Duodenal mucosa (tissue), 2 donors: ENCODE data around the gene ITPR2.

Experiments
- H3K27ac ChIP-seq: one replicate; pipeline ENCODE4 v1.7.0; 2013; ENCODE audit warnings: low read depth, low read length
- H3K27me3 ChIP-seq, 2 donors: one replicate each; pipeline ENCODE4 v1.7.0; 2013; ENCODE audit warnings: low read length in 2 of 2, control low read depth in 1 of 2; ENCODE audit not compliant: insufficient read depth in 2 of 2, control insufficient read depth in 1 of 2
- H3K36me3 ChIP-seq, 2 donors: one replicate each; pipeline ENCODE4 v1.7.0; 2013; ENCODE audit warnings: low read length in 2 of 2, control low read depth in 1 of 2; ENCODE audit not compliant: insufficient read depth in 2 of 2, control insufficient read depth in 1 of 2
- H3K4me1 ChIP-seq, 2 donors: one replicate each; pipeline ENCODE4 v1.7.0; 2013; ENCODE audit warnings: low read length in 2 of 2, control low read depth in 1 of 2; ENCODE audit not compliant: insufficient read depth in 2 of 2, control insufficient read depth in 1 of 2
- H3K4me3 ChIP-seq, 2 donors: one replicate each; pipeline ENCODE4 v1.7.0; 2013; ENCODE audit warnings: low read length in 2 of 2, low read depth in 1 of 2
- H3K9ac ChIP-seq, 2 donors: one replicate each; pipeline ENCODE4 v1.7.0; 2013; ENCODE audit warnings: low read length in 2 of 2, low read depth in 1 of 2
- H3K9me3 ChIP-seq, 2 donors: one replicate each; pipeline ENCODE4 v1.7.0; 2013; ENCODE audit warnings: low read length in 2 of 2, control low read depth in 1 of 2; ENCODE audit not compliant: control insufficient read depth in 1 of 2

ITPR2 gene

DNA sequence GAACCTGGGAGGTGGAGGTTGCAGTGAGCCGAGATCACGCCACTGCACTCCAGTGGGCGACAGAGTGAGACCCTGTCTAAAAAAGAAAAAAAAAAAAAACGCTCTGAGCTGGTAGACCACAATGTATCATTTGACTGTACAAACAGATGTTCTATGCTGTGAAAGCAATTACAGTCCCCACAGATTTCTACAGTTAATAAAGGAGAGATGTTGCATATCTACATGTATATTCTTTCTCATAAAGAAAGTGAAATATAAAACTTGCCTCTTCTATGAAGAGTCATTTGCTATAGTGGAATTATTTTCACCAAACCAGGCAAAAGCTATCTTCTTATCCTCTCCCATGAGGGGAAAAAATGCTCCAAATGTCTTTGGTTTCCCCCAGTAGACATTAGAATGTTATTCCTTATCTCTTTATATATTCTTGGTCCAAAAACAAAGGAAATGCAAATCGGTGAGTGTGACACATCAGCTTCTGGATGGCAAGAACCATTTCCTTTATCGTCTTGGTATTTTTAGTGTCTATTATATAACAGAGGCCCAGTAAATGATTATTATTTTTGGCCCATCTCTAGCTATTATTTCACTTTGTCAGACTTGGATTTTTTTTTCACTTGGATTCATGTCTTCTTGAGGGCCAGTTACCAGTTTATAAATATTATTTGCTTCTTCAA lies 407.3 kb downstream of the ITPR2 start:
- H3K9me3 ChIP-seq = no peaks in the 10 kb centered on the region
- H3K36me3 ChIP-seq = no peaks in the 10 kb centered on the region
- no peaks in the 10 kb centered on the region for H3K4me1 ChIP-seq
- H3K4me3 ChIP-seq = no peak overlapping the region
- H3K9ac ChIP-seq = no peak overlapping the region
- no peak overlapping the region for H3K27ac ChIP-seq
- no peaks in the 10 kb centered on the region for H3K27me3 ChIP-seq

DNA sequence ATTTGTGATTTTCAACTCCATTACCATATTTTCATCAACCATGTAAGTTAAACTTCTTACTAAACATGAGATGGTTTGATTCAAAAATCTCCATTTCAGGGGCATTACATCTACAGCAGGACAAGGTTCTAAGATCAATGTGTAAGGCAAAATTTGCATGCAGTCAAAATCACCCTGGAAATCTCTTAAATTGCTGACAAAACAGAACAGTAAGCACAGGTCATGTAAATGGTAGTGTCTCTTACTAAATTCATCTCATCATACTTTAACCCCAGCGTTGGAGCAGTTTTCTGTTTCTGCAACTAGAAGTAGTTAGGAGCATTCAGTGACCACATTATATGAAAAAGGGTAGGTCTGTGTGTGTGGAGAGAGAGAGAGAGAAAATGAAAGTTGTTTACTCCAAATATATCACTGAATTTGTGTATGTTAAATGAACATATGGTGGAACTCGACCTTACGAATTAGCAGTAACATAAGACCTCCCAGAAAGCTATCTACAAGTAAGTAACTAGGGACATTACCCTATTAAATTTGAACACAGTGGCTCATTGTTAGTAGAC lies 410.1 kb downstream of the ITPR2 start:
- Histone ChIP-seq H3K9me3 (no peaks in the 10 kb centered on the region), H3K4me1 (no peaks in the 10 kb centered on the region), H3K4me3 (no peak overlapping the region), H3K27ac (no peak overlapping the region), H3K36me3 (peaks cover 3 to 4% of the 10 kb centered on the region in 2 donors), H3K9ac (no peak overlapping the region), H3K27me3 (no peaks in the 10 kb centered on the region)

- H3K4me3 ChIP-seq = no peak overlapping the region
- no peaks in the 10 kb centered on the region for H3K9me3 ChIP-seq
- no peak overlapping the region for H3K27ac ChIP-seq
- H3K4me1 ChIP-seq = no peaks in the 10 kb centered on the region
- peaks cover 3 to 9% of the 10 kb centered on the region in 2 donors for H3K36me3 ChIP-seq
- no peak overlapping the region for H3K9ac ChIP-seq
- no peaks in the 10 kb centered on the region for H3K27me3 ChIP-seq
Measured at GRCh38 chr12:26416550-26416949, 416.4 kb downstream of the ITPR2 start.

GRCh38 chr12:26410689-26411088 lies 422.3 kb downstream of the ITPR2 start:
- Histone ChIP-seq H3K9ac (no peak overlapping the region), H3K4me1 (peaks cover 0 to 4% of the 10 kb centered on the region in 2 donors), H3K9me3 (no peaks in the 10 kb centered on the region), H3K36me3 (peaks cover 0 to 10% of the 10 kb centered on the region in 2 donors), H3K27ac (no peak overlapping the region), H3K4me3 (no peak overlapping the region), H3K27me3 (no peaks in the 10 kb centered on the region)

DNA sequence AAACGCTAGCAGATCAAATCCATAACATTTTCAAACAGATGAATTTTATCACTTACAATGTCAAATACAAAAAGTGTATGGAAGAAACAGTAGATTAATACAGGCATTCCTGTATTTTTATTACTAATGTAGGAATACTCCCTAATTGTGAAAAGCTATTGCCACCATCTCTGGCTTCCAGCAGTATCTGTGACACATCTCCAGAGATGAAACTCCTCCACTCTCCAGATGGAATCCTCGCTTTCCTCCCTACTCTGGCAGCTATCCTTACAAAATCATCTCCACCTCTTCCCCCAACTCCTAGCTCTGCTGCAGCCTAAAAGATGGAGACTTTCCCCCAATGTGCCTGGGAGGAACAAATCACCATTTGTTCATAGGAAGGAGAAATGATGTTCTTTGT lies 426.2 kb downstream of the ITPR2 start:
- Histone ChIP-seq H3K4me3 (no peak overlapping the region), H3K9me3 (no peaks in the 10 kb centered on the region), H3K27me3 (no peaks in the 10 kb centered on the region), H3K27ac (no peak overlapping the region), H3K36me3 (peaks cover 0 to 10% of the 10 kb centered on the region in 2 donors), H3K4me1 (peaks cover 0 to 4% of the 10 kb centered on the region in 2 donors), H3K9ac (no peak overlapping the region)

GRCh38 chr12:26406391-26406790 lies 426.6 kb downstream of the ITPR2 start:
- Histone ChIP-seq H3K36me3 (peaks cover 0 to 10% of the 10 kb centered on the region in 2 donors), H3K9me3 (no peaks in the 10 kb centered on the region), H3K4me1 (peaks cover 0 to 4% of the 10 kb centered on the region in 2 donors), H3K27ac (no peak overlapping the region), H3K27me3 (no peaks in the 10 kb centered on the region), H3K9ac (no peak overlapping the region), H3K4me3 (no peak overlapping the region)

DNA sequence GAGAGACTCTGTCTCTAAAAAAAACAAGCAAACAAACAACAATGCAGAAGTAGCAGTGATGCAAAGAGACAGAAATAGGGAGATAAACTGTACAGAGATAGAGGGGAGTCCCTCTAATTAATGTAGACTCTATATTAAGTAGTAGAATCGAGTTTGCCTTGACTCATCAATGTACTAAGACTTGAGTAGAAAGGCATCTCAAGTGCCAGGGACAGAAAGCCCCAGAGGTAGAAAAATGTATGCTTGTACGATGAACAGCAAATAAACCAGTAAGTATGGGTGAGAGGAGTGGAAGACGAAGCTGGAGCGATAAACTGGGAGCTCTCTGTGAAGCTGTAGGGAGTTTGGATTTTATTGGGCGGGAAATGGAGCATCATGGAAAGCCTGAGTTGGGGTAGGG lies 429.4 kb downstream of the ITPR2 start:
- peaks cover 0 to 10% of the 10 kb centered on the region in 2 donors for H3K36me3 ChIP-seq
- no peak overlapping the region for H3K9ac ChIP-seq

GRCh38 chr12:26402648-26403047 lies 430.3 kb downstream of the ITPR2 start:
- Histone ChIP-seq H3K9ac (no peak overlapping the region), H3K36me3 (peaks cover 0 to 9% of the 10 kb centered on the region in 2 donors), H3K9me3 (no peaks in the 10 kb centered on the region), H3K4me3 (no peak overlapping the region), H3K27me3 (no peaks in the 10 kb centered on the region), H3K27ac (no peak overlapping the region), H3K4me1 (no peaks in the 10 kb centered on the region)

More for the DNA sequence above, 429.4 kb downstream of the ITPR2 start:
- H3K4me3 ChIP-seq = no peak overlapping the region
- no peaks in the 10 kb centered on the region for H3K27me3 ChIP-seq
- no peaks in the 10 kb centered on the region for H3K9me3 ChIP-seq
- H3K27ac ChIP-seq = no peak overlapping the region
- H3K4me1 ChIP-seq = no peaks in the 10 kb centered on the region

- no peak overlapping the region for H3K4me3 ChIP-seq
- H3K9ac ChIP-seq = no peak overlapping the region
- no peaks in the 10 kb centered on the region for H3K9me3 ChIP-seq
- H3K4me1 ChIP-seq = no peaks in the 10 kb centered on the region
- H3K36me3 ChIP-seq = peaks cover 0 to 15% of the 10 kb centered on the region in 2 donors
- H3K27me3 ChIP-seq = no peaks in the 10 kb centered on the region
- H3K27ac ChIP-seq = no peak overlapping the region
Measured at GRCh38 chr12:26401874-26402273, 431.1 kb downstream of the ITPR2 start.

DNA sequence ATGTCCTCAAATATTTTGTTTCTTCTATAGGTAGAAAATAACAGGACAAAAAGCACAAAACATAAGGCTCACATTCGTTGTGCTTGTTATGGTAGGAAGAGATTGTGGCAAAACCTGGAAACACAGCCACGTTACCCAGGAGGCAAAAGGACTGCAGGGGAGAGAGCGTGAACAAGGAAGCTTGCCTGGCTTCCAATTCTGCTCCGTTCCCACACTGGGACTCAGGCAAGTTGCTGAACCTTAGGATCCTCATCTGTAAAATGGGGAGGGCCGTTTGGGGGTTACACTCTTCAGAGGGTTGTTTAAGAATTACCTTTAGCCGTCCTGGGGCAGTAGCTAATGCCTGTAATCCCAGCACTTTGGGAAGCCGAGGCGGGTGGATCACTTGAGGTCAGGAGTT lies 432.4 kb downstream of the ITPR2 start:
- Histone ChIP-seq H3K9ac (no peak overlapping the region), H3K36me3 (peaks cover 0 to 16% of the 10 kb centered on the region in 2 donors), H3K4me1 (no peaks in the 10 kb centered on the region), H3K27ac (no peak overlapping the region), H3K27me3 (no peaks in the 10 kb centered on the region), H3K4me3 (no peak overlapping the region), H3K9me3 (no peaks in the 10 kb centered on the region)
